CD4-positive, alpha-beta T cell treated with Interleukin-4 for 1 hour (primary cell): Measurements from ENCODE around the gene PPARG.
"Not testable (repeated sequence)": the region's sequence is repeated elsewhere in the genome, so short reads cannot be mapped to it uniquely, and the experiment has no call there.

ENCODE experiments used
- DNase-seq, 2 donors: peaks; one replicate each; pipeline ENCODE4 v3.0.0-alpha.2; 2020 to 2022

PPARG gene

GRCh38 chr3:12465836-12466225 is 177.0 kb downstream of the PPARG start:
- DNase-seq, result no peak

- no peak for DNase-seq
Measured at GRCh38 chr3:12467746-12468145, 178.9 kb downstream of the PPARG start.

GRCh38 chr3:12468276-12468675 is 179.4 kb downstream of the PPARG start:
- DNase-seq, result no peak

- DNase-seq, result no peak
Measured at GRCh38 chr3:12468757-12469156, 179.9 kb downstream of the PPARG start.

- DNase-seq, result not testable (repeated sequence)
Measured at GRCh38 chr3:12469222-12469621, 180.4 kb downstream of the PPARG start.

- DNase-seq, result no peak
Measured at GRCh38 chr3:12470111-12470510, 181.2 kb downstream of the PPARG start.

GRCh38 chr3:12470680-12471079 is 181.8 kb downstream of the PPARG start:
- no peak for DNase-seq

GRCh38 chr3:12471241-12471640 is 182.4 kb downstream of the PPARG start:
- DNase-seq, result peak; percentile 13 to 24

GRCh38 chr3:12472000-12472610 is 183.2 kb downstream of the PPARG start:
- DNase-seq, result no peak

- DNase-seq, result no peak
Measured at GRCh38 chr3:12472796-12473195, 183.9 kb downstream of the PPARG start.

- DNase-seq, result no peak
Measured at GRCh38 chr3:12473511-12473910, 184.6 kb downstream of the PPARG start.

GRCh38 chr3:12476238-12476897 is 187.5 kb downstream of the PPARG start:
- no peak for DNase-seq

- no peak for DNase-seq
Measured at GRCh38 chr3:12477256-12477655, 188.4 kb downstream of the PPARG start.

GRCh38 chr3:12478326-12478725 is 189.5 kb downstream of the PPARG start:
- no peak for DNase-seq

- DNase-seq, result not testable (repeated sequence)
Measured at GRCh38 chr3:12479198-12479597, 190.3 kb downstream of the PPARG start.

GRCh38 chr3:12479919-12480427 is 191.1 kb downstream of the PPARG start:
- peak; percentile 26 to 66 for DNase-seq

GRCh38 chr3:12483410-12483809 is 194.5 kb downstream of the PPARG start:
- no peak for DNase-seq

GRCh38 chr3:12483872-12484197 is 195.0 kb downstream of the PPARG start:
- no peak for DNase-seq
